Activated CD4-positive, alpha-beta T cell treated with anti-CD3 and anti-CD28 coated beads for 24 hours (primary cell): ENCODE measurements around the gene LMOD1.
A peak's percentile ranks its signal among the peaks of the same experiment; 100 is the strongest.
"Not testable (repeated sequence)": the region's sequence is repeated elsewhere in the genome, so short reads cannot be mapped to it uniquely, and the experiment has no call there.

Source experiments
- DNase-seq, 2 donors: peaks; one replicate each; pipeline ENCODE4 v3.0.0-alpha.2; 2020; ENCODE audit warnings: low read depth in 2 of 2

The LMOD1 gene

DNA sequence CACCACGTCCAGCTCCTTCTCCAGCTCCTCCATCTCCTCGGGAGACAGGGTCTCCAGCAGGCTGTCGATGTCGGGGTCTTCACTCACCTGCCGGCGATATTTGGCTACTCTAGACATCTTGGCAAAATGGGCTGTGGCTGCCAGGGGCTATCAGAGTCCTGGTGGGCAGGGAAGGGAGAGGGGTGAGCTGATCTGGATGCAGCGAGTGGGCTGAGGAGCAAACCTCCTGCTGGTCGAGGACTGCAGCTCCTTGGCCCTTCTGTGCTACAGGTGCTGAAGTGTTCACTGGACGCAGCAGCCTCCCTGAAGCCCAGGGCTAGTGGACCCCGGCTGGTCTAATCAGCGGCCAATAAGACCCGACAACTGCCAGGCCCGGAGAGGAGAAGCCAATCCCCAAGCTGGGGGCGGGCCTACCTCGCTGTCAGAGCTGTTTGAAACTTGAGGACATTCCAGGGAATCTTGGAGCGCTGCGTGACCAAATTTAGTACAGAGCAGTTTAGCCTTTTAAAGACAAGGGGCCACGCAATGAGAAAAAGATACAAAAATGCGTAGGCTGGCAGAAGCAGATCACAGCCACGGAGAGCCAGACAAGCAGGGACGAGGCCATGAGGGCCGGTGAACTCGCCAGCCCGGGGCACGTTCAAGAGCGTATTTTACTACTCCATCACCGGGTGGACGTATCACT is at the start of gene LMOD1:
Gene LMOD1, minus strand, starts transcription at position 325 of the 685 bp plus-strand sequence. Its CDS starts 208 bp downstream, at position 117.
- no peak for DNase-seq

DNA sequence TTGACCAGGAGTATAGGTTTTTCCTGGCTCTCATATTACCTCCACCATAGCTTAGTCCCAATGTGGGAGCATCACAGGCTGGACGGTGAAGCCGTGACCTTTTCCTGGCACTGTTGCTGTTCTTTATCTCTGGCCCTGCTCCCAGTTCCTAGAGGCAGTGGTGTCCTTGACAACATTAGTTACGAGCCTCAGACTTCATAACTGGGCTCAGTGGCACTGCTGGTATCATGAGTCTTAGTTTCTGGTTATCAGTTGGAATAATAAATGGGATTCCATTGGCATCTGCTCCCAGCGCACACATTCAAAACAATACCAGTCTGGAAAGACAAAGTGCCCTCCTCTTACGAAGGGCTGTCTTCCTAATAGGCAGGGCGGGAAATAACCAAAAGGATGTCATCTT is 44.1 kb upstream of the LMOD1 start:
- DNase-seq = no peak

DNA sequence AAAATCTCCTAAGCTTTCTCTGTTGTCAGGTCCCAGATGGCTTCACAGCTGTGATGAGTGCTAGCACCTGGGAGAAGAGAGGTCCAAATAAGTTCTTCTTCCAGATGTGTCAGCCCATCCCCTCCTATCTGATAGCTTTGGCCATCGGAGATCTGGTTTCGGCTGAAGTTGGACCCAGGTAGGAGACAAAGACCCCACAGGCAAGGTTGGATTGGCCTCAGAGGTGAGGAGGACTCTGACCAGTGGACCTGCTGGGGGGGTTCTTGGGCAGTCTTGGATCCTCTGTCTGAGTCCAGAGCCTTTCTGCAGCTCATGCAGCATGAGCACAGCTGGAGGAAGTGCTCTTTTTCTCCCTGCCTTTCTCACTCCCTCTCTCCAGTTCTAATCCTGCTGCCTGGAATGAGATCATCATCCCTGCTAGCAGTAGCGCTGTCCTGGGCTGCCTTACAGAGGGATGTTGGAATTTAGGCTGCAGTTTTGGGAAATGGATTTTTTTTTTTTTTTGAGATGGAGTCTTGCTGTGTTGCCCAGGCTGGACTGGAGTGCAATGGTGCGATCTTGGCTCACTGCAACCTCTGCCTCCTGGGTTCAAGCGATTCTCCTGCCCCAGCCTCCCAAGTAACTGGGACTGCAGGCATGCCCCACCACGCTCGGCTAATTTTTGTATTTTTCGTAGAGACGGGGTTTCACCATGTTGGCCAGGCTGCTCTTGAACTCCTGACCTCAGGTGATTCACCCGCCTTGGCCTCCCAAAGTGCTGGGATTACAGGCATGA is 43.2 kb upstream of the LMOD1 start:
- no peak for DNase-seq

DNA sequence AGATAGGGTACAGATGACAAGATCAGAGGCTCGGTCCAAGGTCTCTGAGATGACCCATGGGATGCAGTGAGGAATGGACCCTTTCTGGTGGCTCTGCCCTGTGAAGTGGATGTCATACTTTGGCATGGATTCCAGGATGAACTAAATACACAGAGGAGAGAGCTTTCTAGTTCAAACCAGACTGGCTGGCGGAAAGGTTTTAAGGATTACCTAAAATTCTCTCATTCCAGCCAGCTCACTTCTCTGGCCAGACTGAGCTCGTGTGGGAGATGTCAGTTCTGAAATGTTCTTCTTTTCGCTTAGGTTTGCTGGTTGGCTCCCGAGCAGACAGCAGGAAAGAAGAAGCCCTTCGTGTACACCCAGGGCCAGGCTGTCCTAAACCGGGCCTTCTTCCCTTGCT is 42.3 kb upstream of the LMOD1 start:
- no peak for DNase-seq

DNA sequence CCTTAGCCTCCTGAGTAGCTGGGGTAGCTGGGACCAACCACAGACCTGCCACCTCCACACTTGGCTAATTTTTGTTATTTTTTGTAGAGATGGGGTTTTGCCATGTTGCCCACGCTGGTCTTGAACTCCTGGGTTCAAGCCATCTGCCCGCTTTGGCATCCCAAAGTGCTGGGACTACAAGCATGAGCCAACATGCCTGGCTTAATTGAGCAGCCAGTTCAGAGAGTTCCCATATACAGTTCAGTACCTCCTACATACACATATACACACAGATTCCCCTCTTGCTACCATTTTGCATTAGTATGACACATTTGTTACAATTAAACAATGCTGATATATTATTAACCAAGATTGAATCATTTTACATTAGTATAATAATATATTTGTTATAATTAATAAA is 39.0 kb upstream of the LMOD1 start:
- no peak for DNase-seq

DNA sequence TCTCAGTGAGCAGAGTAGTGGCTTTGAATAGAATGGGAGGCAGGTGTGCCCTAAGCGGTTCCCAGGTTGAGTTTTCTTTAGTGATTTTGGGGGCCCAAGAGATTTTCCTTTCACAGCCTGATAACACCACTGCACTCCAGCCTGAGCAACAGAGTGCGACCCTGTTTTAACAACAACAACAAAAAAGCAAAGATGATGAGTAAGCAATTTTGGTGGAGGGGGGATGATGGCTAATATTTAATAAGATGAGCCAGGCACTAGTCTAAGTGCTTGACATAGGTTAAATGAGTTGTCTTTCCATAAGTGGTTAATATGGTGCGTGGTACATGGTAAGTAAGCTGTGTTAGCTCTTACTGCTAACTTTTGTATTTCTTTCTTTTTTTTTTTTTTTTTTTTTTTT is 38.1 kb upstream of the LMOD1 start:
- no peak for DNase-seq

DNA sequence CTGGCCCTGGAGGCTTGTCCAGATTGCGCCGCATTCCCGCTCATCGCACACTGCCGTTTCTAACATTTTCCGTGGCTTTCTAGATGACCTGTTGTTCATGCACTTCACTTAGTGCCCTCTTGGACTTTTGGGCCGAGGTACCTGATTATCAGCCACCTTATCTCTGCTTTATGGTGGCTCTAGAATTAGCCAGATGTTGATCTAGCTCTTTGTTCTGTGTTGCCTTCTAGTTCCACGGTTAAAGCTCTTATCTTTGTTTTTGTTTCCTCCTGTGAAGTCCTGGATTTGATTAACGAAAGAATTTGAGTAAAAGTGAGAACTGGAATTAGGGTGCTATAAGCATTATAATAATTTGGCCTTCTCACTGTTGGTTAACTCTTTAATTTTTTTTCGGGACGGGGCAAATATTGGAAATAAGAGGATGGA is 37.0 kb upstream of the LMOD1 start:
- no peak for DNase-seq

DNA sequence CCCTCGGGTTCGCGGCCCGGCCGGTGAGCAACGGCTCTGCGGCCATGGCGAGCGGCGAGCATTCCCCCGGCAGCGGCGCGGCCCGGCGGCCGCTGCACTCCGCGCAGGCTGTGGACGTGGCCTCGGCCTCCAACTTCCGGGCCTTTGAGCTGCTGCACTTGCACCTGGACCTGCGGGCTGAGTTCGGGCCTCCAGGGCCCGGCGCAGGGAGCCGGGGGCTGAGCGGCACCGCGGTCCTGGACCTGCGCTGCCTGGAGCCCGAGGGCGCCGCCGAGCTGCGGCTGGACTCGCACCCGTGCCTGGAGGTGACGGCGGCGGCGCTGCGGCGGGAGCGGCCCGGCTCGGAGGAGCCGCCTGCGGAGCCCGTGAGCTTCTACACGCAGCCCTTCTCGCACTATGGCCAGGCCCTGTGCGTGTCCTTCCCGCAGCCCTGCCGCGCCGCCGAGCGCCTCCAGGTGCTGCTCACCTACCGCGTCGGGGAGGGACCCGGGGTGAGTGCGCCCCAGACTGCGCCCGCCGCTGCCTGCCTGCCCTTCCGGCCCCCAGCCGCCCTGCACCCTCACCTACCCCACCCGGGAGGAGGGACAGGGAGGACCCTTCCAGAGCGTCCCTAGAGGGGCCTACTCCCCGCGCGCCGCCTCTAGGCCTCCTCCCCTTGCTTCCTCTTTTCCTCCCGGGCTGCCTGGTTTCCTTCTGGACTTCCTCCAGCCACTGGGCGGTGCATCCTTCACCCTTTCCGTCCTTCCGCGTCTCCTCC is 36.5 kb upstream of the LMOD1 start, which contains the start of gene RNPEP:
Gene RNPEP, plus strand, starts transcription at position 26 of the 757 bp plus-strand sequence. Its CDS starts 19 bp downstream, at position 45.
- DNase-seq = peak; percentile 20 to 28

DNA sequence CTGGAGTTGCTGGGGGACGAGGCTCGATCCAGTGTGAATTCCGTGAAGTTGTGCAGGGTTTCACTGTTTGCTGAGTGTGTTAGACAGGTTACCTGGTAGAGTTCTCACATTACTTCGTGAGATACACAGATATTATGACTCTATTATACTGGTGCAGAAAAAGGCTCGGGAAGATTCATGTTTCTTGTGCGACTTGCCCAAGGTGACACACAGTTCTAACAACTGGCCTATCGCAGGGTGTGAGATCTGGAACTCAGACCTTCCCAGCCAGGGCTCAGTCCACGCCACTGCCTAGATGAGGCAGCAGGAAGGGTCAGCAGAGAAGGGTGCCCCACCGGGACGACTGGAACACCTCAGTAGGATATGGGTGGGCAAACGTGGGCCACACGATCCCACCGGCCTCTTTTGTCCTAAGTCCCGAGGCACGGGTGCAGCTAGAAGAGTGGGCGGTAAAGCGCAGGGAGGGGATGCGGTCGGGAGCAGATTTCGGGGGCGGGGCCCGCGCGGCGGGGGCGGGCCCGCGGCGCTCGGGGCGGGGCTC is 35.8 kb upstream of the LMOD1 start:
- DNase-seq = peak; percentile 58 to 65

DNA sequence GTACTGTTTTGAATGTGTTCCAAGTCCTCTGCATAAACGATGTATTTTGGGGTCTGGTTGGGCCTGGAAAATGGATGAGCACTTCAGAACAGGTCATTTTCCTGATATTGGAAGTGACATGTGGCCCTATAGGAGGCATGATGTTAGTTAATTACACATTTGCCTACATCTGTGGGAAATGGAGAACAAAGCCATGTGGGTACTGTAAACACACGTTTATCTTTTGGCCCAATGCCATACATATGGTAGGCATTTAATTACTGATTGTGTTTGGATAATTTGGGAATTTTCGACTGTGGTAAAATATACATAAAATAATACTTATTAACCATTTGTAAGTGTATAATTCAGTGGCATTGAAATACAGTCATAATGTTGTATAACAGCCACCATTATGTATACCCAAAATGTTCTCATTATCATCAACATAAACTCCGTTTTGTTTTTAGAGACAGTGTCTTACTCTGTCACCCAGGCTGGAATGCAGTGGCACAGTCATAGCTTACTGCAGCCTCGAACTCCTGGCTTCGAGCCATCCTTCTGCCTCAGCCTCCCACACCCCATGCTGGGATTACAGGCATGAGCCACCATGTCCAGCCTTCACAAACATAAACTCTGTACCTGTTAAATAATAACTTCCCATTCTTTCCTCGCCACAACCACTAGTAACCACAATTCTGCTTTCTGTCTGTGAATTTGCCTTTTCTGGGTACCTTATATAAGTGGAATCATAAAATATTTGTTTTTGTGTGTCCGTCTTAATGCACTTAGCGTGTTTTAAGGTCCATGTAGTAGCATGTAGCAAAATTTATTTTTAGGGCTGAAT is 24.2 kb upstream of the LMOD1 start:
- DNase-seq = no peak

DNA sequence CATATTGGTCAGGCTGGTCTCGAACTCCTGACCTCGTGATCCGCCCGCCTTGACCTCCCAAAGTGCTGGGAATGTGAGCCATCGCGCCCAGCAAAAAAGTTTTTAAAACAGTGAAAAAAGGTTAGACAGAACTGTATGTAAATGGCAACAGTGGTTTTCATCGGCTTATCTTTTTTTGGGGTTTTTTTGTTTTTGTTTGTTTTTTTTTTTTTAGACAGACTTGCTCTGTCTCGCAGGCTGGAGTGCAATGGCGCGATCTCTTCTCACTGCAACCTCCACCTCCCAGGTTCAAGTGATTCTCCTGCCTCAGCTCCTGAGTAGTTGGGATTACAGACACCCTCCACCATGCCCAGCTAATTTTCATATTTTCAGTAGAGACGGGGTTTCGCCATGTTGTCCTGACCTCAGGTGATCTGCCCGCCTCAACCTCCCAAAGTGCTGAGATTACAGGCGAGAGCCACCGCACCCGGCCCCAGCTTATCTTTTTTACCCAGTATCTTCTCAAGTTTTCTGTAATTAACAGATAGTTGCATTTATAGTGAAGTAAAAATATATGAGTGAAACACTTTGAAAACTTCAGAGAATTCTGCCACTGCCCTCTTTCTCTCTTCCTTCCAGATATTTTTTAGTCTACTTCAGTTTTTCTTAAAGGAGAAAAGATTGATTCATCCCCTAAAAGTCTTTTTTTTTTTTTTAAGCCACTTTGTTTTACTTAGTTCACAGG is 22.0 kb upstream of the LMOD1 start:
- DNase-seq = no peak

DNA sequence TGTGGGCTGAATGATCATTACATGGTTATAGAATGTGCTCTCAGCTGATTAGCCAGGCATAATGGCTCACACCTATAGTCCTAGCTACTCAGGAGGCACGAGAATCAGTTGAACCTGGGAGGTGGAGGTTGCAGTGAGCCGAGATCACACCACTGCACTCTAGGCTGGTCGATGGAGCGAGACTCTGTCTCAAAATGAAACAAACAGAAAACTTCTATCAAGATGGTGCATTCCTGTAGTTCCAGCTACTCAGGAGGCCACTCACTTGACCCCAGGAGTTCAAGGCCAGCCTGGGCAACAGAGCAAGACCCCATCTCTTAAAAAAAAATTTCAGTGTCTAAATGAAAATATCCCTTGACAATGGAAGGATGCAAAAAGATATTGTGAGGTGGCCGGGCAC is 19.8 kb upstream of the LMOD1 start:
- DNase-seq = no peak

DNA sequence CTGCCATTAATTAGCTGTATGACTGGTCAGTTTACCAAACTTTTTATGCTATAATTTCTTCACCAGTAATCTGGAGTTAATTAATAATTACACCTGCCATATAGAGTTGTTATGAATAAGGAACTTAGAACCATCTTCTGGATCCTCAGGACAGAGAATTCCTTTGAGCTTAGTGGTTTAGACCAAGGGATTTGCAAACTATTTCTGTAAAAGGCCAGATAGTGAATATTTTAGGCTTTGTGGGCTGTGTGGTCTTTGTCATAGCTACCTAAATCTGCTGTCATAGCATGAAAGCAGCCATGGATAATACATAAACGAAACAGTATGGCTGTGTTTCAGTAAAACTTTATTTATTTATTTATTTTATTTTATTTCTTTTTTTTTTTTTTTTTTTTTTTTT is 17.9 kb upstream of the LMOD1 start:
- no peak for DNase-seq

DNA sequence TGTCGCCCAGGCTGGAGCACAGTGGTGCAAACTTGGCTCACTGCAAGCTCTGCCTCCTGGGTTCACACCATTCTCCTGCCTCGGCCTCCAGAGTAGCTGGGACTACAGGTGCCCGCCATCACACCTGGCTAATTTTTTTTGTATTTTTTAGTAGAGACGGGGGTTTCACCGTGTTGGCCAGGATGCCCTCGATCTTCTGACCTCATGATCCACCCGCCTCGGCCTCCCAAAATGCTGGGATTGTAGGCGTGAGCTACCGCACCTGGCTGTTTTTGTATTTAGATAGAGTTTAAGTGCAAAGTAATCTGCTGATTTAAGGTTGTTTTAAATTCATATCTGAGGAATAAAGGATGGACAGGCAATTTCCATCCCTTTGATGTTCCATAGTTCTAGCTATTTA is 16.0 kb upstream of the LMOD1 start:
- DNase-seq = not testable (repeated sequence)

DNA sequence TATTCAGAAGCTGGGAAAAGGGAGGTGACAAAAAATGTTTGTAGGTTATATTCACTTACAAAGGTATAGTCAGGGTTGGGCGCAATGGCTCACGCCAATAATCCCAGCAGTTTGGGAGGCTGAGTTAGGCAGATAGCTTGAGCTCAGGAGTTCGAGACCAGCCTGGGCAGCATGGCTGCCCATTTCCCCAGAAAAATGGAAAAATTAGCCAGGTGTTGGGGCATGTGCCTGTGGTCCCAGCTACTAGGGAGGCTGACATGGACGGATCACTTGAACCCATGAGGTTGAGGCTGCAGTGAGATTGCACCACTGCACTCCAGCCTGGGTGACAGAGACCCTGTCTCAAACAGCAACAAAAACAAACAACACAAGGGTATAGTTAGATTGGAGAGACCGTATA is 12.0 kb upstream of the LMOD1 start:
- DNase-seq = no peak

DNA sequence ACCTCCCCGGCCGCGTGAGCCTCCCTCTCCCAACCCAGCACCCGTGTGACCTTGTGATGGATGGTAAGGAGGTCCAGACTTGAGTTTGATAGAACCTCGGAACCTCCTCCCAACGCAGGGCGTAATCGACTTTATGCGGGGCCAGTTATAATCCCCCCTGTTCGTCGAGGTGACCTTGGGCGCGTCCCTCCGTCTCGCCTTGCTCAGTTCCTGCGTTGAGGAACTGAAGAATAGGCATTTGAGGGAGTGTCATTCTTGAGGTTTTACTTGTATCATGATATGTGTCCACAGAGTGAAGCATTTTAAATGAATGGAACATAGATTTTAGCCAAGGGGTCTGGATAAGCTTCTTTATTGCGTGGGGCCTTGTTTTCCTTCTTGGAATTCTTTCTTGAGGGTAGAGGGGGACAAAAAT is 9.4 kb upstream of the LMOD1 start:
- DNase-seq = peak in 1 of 2 donors; percentile 5

DNA sequence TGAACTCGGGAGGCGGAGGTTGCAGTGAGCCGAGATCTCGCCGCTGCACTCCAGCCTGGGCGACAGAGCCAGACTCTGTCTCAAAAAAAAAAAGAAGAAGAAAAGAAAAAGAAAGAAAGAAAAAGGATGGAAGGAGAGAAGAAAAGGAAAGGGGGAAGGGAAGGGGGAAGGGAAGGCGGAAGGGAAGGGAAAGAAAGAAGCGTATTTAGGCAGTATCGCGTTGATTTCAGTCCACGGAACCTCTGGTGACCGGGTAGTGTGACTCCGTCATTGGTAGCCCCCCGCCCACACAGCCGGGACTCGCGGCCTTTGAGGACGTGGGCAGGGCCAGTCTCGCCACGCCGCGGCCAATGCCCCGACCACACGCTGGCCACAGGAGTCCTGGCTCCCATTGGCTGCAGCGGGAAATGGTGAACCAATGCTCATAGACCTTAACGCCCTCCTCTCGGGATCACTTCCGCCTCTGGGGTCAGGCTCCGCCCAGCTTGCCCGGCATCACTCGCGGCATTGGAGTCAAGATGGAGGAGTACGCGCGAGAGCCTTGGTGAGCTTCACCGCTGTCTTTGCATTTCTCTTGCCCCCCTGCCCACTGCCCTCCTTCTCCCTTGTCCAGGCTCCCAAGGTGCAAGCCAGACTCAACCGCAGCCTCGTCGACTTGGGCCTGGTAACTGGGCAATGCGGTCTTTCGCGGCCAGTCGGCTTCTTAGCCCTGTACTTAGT is 8.8 kb upstream of the LMOD1 start, which contains the start of gene TIMM17A:
Gene TIMM17A, plus strand, starts transcription at position 495 of the 720 bp plus-strand sequence. Its CDS starts 24 bp downstream, at position 519.
- DNase-seq = peak; percentile 86 to 90

DNA sequence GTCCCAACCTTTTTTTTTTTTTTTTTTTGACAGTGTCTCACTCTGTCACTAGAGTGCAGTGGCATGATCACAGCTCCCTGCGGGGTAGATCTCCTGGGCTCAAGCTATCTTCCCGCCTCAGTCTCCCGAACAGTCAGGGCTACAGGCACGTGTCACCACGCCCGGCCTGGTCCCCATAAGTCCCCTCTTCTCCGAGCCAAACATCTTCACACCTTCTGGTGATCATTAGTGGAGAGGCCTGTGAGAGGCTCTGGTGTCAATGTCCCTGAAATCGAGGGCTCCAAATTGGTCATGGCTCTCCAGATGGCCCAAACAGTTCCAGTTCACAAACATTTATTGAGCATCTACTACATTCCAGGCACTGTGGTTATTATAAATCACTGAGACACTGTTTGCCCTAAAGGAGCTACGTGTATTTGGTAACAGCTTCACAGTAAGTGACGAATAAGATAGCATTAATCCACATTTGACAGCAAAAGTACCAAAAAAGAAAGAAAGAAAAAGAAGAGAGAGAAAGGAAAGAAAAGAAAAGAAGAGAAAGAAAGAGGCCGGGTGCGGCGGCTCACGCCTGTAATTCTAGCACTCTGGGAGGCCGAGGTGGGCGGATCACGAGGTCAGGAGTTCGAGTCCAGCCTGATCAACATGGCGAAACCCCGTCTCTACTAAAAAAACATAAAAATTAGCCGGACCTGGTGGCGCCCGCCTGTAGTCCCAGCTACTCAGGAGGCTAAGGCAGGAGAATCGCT is 8.1 kb upstream of the LMOD1 start:
- peak in 1 of 2 donors; percentile 7 for DNase-seq

DNA sequence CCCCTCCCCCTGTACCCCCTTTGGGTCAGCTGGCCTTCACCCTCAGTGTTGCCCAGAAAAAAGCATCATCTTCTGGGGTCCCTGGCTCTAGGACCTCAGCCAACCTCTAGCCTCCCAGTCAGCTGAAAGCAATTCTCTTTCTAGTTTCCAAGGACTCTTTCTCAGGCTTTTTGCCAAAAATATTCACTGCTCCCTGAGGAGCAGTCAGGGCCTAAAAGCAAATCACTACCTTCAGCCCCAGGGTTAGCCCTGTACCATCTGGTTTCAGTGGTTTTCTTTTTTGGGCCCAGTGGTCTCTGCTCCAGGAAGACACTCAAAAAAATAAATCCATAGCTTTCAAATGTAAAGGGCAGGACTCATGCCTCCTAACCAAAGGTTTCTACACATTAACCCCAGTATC is 3.1 kb upstream of the LMOD1 start:
- no peak for DNase-seq
